HG03442 (cell line): ENCODE data around the gene TCHH.

Experiments
- ATAC-seq: cut with Tn5 transposase; IDR thresholded peaks from one replicate; pipeline ENCODE4 v1.9.1; 2021; ENCODE audit warnings: mild to moderate bottlenecking, moderate library complexity; ENCODE audit not compliant: unreplicated experiment

The TCHH gene

GRCh38 chr1:152072311-152072710 lies 42.9 kb downstream of the TCHH start:
- no peak for ATAC-seq

DNA sequence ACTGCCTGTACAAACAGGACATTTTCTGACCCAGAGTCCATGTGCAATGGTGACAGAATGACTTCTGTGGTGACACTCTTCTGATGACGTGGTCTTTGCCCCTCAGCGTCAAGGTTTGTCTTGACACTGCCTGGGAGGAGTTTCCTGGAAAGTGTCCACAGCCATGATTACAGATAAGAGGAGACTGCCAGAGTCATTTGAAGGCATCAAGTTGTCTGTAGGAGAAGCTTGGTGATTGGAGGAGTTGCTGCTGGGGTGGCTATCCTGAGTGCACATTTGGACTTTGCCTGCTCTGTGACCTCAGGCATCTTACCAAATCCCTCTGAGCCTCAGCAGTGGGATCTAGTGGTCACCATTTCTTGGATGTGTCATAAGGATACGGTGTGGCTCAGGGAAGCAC lies 44.1 kb downstream of the TCHH start:
- ATAC-seq = no peak

- ATAC-seq = no peak
Measured at GRCh38 chr1:152067929-152068328, 47.3 kb downstream of the TCHH start.

DNA sequence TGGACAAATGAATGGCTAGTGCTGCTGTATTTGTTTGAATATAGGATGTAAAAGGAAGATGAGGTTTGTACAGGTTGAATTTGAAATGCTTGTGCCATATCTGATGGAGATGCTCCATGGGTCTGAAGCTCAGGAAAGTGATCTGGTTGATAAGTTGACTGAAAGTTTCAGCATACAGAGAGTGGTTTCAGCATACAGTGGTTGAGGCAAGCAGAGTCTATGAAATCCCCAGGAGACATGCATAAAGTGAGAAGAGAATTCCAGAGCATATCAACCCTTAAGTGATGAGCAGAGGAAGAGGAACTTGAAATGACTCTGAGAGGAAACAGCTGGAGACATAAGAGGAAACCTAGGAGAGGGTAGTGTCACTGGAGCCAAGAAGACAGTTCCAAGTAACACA lies 48.1 kb downstream of the TCHH start:
- ATAC-seq = no peak

DNA sequence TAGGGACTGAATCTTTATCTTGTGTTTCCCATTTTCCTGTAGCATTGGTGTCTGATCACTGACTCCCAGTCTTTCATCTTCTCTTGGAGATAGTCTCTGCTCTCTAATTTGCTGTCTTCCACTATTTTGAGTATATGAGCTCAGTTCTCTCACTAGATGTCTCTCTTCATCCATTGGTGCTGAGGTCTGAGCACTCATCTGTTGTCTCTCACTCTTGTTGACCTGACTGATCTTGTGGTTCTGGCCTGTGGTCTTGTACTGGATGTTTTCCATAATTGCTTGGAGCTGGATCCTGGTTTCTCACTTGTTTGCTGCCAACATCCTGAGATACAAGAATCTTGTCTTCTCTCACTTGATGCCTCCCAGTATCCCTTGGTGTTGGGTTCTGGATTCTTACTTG lies 53.3 kb downstream of the TCHH start:
- no peak for ATAC-seq
